GM10266 (cell line): ENCODE results near the gene LYZL1.
"Not testable (repeated sequence)": the region's sequence is repeated elsewhere in the genome, so short reads cannot be mapped to it uniquely, and the experiment has no call there.

Experiments used
- DNase-seq: peaks from one replicate; pipeline ENCODE4 v3.0.0; 2012; ENCODE audit errors: extremely low spot score
- TF ChIP-seq, protein P1 (sequence below): IDR thresholded peaks from 2 replicates; pipeline ENCODE4 v1.5.1; 2012; ENCODE audit warnings: mild to moderate bottlenecking, low read depth; ENCODE audit not compliant: control insufficient read depth, insufficient read depth; ENCODE audit errors: missing control alignments

LYZL1 gene

DNA sequence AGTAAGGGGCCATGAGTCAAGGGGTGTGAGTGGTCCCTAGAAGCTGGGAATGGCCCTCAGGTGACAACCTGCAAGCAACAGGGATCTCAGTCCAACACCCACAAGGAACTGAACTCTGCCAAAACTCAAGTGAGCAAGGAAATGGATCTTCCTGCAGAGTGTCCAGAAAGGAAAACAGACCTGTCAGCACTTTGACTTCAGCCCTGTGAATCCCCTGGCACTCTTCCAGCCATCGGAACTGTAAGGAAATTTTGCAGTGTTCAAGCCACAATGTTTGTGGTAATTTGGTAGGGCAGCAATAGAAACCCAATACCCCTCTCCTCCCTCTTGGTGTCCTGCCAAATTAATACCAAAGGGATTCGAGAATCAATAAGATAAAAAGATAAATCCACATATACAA lies 6.9 kb downstream of the LYZL1 start:
- TF ChIP-seq, protein P1, sequence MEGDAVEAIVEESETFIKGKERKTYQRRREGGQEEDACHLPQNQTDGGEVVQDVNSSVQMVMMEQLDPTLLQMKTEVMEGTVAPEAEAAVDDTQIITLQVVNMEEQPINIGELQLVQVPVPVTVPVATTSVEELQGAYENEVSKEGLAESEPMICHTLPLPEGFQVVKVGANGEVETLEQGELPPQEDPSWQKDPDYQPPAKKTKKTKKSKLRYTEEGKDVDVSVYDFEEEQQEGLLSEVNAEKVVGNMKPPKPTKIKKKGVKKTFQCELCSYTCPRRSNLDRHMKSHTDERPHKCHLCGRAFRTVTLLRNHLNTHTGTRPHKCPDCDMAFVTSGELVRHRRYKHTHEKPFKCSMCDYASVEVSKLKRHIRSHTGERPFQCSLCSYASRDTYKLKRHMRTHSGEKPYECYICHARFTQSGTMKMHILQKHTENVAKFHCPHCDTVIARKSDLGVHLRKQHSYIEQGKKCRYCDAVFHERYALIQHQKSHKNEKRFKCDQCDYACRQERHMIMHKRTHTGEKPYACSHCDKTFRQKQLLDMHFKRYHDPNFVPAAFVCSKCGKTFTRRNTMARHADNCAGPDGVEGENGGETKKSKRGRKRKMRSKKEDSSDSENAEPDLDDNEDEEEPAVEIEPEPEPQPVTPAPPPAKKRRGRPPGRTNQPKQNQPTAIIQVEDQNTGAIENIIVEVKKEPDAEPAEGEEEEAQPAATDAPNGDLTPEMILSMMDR = no peak
- no peak for DNase-seq

GRCh38 chr10:29297678-29298077 lies 8.8 kb downstream of the LYZL1 start:
- DNase-seq = no peak
- TF ChIP-seq, protein P1 = no peak

DNA sequence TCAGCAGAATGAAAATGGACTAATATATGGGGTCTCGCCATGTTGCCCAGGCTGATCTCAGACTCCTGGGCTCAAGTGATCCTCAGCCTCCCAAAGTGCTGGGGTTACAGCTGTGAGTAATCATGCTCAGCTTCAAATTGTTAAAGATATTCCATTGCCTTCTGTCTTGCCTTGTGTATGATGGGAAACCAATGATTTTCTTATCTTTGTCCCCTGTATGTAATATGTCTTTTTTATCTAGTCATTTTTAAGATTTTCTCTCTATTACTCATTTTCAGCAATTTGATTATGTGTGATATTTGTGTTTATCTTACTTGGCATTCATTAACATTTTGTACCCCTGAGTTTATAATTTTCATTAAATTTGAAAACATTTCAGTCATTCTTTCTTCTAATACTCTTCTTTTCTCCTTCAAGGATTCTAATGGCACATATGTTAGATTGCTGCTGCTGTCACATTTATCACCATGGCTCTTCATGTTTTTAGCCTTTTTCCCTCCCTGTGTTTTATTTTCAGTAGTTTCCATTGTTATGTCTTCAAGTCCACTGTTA lies 12.6 kb downstream of the LYZL1 start:
- DNase-seq = no peak
- TF ChIP-seq, protein P1 = no peak

DNA sequence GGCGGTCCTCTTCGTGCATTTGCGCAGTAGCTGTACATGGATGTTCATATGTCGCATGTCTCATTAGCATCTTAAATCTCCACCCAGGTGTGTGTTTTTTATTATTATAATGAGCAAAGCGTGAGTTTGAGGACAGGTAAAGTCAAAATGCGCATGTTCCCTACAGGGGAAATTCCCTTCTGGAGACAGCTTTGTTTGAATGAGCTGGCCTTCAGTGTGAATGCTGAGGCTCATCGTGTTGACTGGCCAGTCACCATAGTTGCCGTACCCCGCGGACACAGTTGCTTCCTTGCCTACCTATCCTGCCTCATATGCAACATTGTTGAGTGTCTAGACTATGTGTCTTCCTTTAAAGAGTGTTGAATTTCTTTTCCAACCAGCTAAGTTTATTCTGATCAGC lies 13.6 kb downstream of the LYZL1 start:
- TF ChIP-seq, protein P1 = no peak
- DNase-seq = no peak

DNA sequence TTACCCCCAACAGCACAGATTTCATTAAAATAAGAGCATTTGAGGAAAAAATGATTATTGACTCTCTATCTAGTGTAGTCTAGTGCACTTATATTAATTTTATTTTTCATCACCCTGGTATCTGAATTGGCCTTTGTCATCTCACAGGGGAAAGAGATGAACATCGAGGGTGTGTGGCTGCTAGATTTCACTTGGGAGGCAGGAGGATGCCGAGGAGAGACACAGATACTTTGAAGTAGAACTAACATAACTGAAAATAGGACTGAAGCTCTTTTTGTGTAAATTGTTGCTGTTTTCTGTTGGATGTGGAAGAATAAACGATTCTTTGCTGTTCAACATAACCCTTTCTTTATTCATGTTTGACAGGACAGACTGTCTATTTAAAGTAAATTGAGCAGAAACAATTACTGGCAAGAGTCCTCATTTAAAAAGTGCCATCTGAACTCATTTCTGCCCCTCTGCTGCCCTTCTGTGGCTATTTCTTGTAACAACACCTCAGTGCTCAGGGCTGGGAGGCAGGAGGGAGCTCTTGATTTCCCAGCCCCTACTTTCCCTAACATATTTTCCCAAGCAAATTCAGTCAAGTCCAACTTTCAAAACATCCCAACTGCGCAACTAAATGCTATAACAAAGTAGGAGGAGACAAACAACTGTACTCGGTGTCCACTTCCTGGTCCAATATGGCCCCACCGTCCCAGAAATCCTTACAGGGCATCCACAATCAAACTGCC lies 15.6 kb downstream of the LYZL1 start:
- peak; percentile 61 for DNase-seq
- TF ChIP-seq, protein P1 = peak; percentile 85

DNA sequence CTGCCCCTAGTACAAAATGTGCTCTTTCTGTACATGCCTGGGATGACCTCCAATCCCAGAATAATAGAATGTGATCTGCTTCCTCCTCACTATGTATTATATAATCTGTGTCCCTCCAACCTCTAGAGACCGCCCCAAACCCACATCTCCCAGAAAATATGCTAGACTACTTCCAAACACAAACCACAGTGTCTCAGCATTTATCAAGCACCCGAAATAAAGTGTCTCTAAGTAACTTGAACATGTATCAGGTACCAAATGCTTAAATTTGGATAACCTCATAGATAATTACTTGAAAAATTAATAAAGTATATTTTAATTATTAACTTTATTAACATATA lies 16.1 kb downstream of the LYZL1 start:
- TF ChIP-seq, protein P1 = no peak
- no peak for DNase-seq

DNA sequence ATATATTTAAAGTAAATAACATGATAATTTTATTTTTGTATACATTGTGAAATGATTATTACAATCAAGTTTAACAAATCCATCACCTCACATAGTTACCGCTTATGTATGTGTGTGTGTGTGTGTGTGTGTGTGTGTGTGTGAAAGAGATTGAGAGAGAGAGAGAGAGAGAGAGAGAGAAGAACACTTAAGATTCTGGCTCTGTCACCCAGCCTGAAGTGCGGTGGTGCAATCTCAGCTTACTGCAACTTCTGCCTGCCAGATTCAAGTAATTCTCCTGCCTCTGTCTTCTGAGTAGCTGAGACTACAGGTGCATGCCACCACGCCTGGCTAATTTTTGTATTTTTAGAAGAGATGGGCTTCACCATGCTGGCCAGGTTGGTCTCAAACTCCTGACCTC lies 17.8 kb downstream of the LYZL1 start:
- no peak for DNase-seq
- TF ChIP-seq, protein P1 = no peak

DNA sequence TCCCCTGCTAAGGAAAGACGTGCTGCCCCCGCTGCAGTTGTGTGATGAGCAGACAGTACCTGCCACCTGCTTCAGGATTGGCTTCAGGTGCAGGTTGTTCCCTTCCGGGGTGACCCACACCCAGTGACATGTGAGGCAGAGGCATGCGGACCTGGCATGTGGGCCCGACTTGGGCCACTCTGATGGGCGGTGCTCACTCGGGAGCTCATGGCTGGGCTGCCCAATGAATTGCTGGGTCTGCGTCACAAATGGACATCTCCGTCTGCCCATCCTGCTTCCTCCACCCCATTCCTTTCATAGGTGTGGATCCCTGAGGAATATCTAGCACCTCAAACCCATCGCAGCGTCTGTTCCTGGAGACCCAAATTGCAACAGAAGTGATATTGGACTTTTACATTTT lies 19.3 kb downstream of the LYZL1 start:
- DNase-seq = not testable (repeated sequence)
